ENCODE measurements around the gene MED13L. TPM values are rescaled to one million over a fixed set of nuclear protein-coding genes. Genes with fewer than 3 reads are reported as not detected.

Gene MED13L
- total RNA-seq, 6 experiments from 2014 or later = 29.0 to 52.0 (median 38.1) TPM

GRCh38 chr12:116321913-116322312 is 44.4 kb upstream of the MED13L start:
- H3K4me3 ChIP-seq = no peak overlapping the region
- no peaks in the 10 kb centered on the region for H3K27me3 ChIP-seq
- TF ChIP-seq POLR2A (IDR thresholded peaks at IDR 0.05) = no peak
- no peak for TF ChIP-seq CTCF (IDR thresholded peaks at IDR 0.05)
- DNase-seq = no peak
- H3K36me3 ChIP-seq = no peaks in the 10 kb centered on the region
- H3K27ac ChIP-seq = no peak overlapping the region
- H3K9me3 ChIP-seq = no peaks in the 10 kb centered on the region
- H3K4me1 ChIP-seq = no peaks in the 10 kb centered on the region
- intact Hi-C loops (cut with DNase I) = no loop called here
- ATAC-seq = no peak
- 87% methylated on average over 5 of the region's 6 CpGs for WGBS (ENCODE audit: insufficient coverage, low coverage, low lambda C conversion rate, missing lambda C conversion rate)

DNA sequence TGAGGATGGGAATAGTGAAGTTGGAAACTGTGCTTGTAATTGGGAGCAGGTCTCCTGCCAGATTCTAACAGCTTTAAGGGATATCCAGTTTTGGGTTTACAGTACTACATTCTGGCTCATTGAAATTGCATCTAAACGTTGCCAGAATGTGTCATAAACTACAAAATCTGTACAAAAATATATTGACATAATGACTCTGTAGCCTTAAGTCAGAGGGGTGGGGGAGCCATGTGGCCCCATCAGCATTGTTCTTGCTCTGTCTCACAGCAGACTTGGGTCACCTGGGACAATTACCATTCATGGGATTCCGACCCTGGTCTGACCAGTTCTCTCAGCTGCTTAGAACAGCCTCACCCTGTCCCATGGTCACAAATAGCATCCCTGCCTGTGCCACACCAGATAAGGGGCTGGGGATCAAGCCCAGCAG is 43.3 kb upstream of the MED13L start:
- WGBS (ENCODE audit: insufficient coverage, low coverage, low lambda C conversion rate, missing lambda C conversion rate) = 0% methylated on average over 1 of the region's 2 CpGs
- ATAC-seq (no peak), DNase-seq (no peak)
- TF ChIP-seq CTCF (IDR thresholded peaks at IDR 0.05) (no peak), POLR2A (IDR thresholded peaks at IDR 0.05) (no peak)
- H3K4me1 ChIP-seq = no peaks in the 10 kb centered on the region
- H3K4me3 ChIP-seq = no peak overlapping the region
- H3K27me3 ChIP-seq = no peaks in the 10 kb centered on the region
- no peak overlapping the region for H3K27ac ChIP-seq
- H3K36me3 ChIP-seq = no peaks in the 10 kb centered on the region
- intact Hi-C loops (cut with DNase I) = no loop called here
- no peaks in the 10 kb centered on the region for H3K9me3 ChIP-seq

- intact Hi-C loops (cut with DNase I) = no loop called here
- no peak for DNase-seq
- ATAC-seq = peak; percentile 62 to 75 (median 66)
- WGBS (ENCODE audit: insufficient coverage, low coverage, low lambda C conversion rate, missing lambda C conversion rate) = 29% methylated on average over 15 of the region's 16 CpGs
- H3K27me3 ChIP-seq = no peaks in the 10 kb centered on the region
- TF ChIP-seq CTCF (IDR thresholded peaks at IDR 0.05) = no peak
- TF ChIP-seq POLR2A (IDR thresholded peaks at IDR 0.05) = no peak
- H3K4me3 ChIP-seq = no peak overlapping the region
- no peaks in the 10 kb centered on the region for H3K36me3 ChIP-seq
- H3K27ac ChIP-seq = peak overlapping the region in 1 of 3 donors; percentile 26
- H3K4me1 ChIP-seq = no peaks in the 10 kb centered on the region
- no peaks in the 10 kb centered on the region for H3K9me3 ChIP-seq
These were observed 42.6 kb upstream of the MED13L start for GRCh38 chr12:116319898-116320621.

DNA sequence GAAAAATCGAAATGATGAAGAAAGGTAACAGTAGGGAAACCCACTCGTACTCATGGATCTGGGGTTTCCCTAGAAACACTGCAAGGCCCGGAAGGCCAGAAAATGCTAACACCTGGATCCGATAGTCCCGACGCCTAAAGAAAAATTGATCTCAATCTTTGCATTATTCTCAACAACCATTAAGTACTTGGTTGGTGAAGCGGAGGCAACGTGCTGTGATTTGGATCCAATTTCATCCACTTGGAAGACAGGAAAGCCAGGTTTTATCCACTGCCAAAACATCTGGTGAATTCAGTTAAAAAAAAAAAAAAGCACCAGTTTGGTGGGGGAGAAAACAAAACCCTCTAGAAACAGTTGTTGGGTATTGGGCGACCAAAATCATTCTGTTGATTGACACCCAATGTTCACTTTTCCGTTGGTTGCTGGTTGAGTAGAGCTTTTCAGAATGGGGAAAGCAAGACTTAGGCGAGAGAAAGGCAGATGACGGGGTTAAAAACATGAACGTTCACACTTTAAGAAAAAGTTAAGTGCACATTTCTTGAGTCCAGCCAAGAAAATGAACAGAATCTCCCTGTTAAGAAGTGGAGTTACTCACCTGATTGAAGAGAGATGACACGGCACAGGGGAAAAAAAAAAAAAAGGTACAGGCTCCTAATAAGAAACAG is 41.9 kb upstream of the MED13L start:
- no peak for TF ChIP-seq POLR2A (IDR thresholded peaks at IDR 0.05)
- no peak for TF ChIP-seq CTCF (IDR thresholded peaks at IDR 0.05)
- no peak overlapping the region for H3K4me3 ChIP-seq
- WGBS (ENCODE audit: insufficient coverage, low coverage, low lambda C conversion rate, missing lambda C conversion rate) = 67% methylated on average over 14 of the region's 14 CpGs
- H3K27me3 ChIP-seq = no peaks in the 10 kb centered on the region
- peak overlapping the region in 1 of 3 donors; percentile 26 for H3K27ac ChIP-seq
- H3K4me1 ChIP-seq = peaks cover 0 to 4% (median 0%) of the 10 kb centered on the region in 4 donors
- DNase-seq (no peak), ATAC-seq (no peak)
- intact Hi-C loops (cut with DNase I) = no loop called here
- no peaks in the 10 kb centered on the region for H3K36me3 ChIP-seq
- H3K9me3 ChIP-seq = no peaks in the 10 kb centered on the region
